Astrocyte of the spinal cord (primary cell): ENCODE results near the gene DBI.

ENCODE experiments used
- DNase-seq: peaks from one replicate; pipeline ENCODE4 v3.0.0; 2011; ENCODE audit warnings: low read depth, low spot score
- H3K4me3 ChIP-seq: 2 replicates; pipeline ENCODE4 v1.5.1; 2011; ENCODE audit warnings: low read depth, mild to moderate bottlenecking, low read length, moderate library complexity
- in situ Hi-C: cut with HindIII; loops from 2 replicates; pipeline ENCODE4 v1.10.0; 2017; ENCODE audit warnings: low sequenced_read_pairs
- TF ChIP-seq, protein P1 (sequence below): IDR thresholded peaks from 2 replicates; pipeline ENCODE4 v1.5.1; 2012; ENCODE audit warnings: low read depth, mild to moderate bottlenecking, low read length, inconsistent platforms

Gene DBI

DNA sequence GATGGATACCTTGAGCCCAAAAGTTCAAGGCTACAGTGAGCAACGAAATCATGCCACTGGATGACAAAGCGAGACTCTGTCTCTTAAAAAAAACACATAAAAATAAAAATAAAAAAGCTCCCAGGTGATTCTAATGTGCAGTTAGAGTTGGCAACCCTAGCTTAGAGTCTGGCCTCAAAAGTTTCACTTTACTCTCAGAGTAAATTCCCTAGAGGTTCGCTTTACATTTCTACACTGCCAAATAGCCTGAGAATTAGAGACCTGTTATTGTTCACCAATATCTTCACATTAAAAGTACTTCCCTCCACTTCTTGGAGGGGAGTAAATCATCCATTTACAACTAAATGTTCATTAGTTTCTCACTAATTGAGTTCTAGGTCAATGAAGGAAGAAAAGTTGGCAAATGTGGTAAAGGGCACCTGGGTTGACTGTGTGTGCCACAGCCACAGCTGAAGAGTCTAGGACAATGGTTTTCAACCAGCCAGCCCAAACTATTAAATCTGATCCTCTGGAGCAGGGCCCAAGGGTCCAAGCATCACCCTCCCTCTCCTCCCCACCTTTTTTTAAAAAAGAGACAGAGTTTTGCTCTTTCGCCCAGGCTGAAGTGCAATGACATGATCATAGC is 49.6 kb downstream of the DBI start:
- TF ChIP-seq, protein P1, sequence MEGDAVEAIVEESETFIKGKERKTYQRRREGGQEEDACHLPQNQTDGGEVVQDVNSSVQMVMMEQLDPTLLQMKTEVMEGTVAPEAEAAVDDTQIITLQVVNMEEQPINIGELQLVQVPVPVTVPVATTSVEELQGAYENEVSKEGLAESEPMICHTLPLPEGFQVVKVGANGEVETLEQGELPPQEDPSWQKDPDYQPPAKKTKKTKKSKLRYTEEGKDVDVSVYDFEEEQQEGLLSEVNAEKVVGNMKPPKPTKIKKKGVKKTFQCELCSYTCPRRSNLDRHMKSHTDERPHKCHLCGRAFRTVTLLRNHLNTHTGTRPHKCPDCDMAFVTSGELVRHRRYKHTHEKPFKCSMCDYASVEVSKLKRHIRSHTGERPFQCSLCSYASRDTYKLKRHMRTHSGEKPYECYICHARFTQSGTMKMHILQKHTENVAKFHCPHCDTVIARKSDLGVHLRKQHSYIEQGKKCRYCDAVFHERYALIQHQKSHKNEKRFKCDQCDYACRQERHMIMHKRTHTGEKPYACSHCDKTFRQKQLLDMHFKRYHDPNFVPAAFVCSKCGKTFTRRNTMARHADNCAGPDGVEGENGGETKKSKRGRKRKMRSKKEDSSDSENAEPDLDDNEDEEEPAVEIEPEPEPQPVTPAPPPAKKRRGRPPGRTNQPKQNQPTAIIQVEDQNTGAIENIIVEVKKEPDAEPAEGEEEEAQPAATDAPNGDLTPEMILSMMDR: no peak
- DNase-seq: no peak
- no peak overlapping the region for H3K4me3 ChIP-seq
- in situ Hi-C loops: no loop called here

DNA sequence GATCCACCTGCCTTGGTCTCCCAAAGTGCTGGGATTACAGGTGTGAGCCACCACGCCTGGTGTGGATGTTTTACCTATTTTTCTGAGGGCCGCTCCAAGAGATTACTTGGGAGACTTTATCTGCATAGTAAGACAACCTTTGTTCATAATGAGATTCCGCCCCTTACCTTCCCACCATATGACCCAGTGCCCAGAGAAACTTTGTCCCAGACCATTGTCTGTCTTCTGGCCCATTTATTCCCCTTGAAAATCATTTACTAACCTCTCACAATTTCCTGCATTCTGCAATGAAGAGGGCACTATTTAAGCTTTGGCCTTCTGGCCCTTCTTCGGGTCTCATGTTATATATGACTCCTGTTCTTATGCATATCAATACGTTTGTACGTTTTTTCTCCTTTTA is 51.1 kb downstream of the DBI start:
- TF ChIP-seq, protein P1: no peak
- no peak overlapping the region for H3K4me3 ChIP-seq
- in situ Hi-C loops: no loop called here
- DNase-seq: no peak

- DNase-seq: no peak
- no peak overlapping the region for H3K4me3 ChIP-seq
- in situ Hi-C loops: no loop called here
- TF ChIP-seq, protein P1: no peak
These were observed 52.3 kb downstream of the DBI start for GRCh38 chr2:119419065-119419464.

DNA sequence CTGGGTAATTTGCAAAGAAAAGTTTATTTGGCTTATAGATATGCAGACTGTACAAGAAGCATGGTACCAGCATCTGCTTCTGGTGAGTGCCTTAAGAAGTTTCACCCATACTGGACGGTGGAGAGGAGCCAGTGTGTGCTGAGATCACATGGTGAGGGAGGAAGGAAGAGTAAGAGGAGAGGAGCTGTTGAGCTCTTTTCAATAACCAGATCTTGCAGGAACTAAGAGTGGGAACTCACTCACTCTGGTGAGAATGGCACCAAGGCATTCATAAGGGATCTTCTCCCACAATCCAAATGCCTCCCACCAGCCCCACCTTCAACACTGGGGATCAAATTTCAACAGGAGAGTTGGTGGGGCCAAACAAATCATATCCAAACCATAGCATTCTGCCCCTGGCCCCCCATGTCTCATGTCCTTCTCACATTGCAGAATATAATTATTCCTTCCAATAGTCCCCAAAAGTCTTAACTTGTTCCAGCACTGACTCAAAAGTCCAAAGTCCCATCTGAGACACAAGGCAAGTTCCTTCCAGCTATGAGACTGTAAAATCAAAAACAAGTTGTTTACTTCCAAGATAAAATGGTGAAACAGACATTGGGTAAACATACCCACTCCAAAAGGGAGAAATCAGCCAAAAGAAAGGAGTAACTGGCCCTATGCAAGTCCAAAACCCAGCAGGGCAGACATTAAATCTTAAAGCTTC is 53.2 kb downstream of the DBI start:
- no peak overlapping the region for H3K4me3 ChIP-seq
- no peak for DNase-seq
- in situ Hi-C loops: no loop called here
- TF ChIP-seq, protein P1: no peak

GRCh38 chr2:119421304-119421703 is 54.5 kb downstream of the DBI start:
- H3K4me3 ChIP-seq: no peak overlapping the region
- in situ Hi-C loops: no loop called here
- DNase-seq: no peak
- TF ChIP-seq, protein P1: no peak

DNA sequence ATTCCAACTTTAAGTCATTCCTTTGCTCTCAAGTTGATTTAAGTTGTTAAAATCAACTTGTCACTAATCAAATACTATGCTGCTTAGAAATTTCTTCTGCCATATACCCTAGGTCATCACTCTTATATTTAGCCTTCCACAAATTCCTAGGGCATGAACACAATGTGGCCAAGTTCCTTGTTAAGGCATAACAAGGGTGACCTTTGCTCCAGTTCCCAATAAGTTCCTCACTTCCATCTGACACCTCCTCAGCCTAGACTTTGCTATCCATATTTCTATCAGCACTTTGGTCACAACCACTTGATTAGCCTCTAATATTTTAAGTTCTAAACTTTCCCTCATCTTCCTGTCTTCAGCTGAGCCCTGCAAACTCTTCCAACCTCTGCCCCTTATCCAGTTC is 55.0 kb downstream of the DBI start:
- TF ChIP-seq, protein P1: no peak
- DNase-seq: no peak
- in situ Hi-C loops: no loop called here

More for the DNA sequence above, 55.0 kb downstream of the DBI start:
- H3K4me3 ChIP-seq: no peak overlapping the region
